OCI-M1 (cell line): Measurements from ENCODE around the gene CDK10.

Source experiments
- DNase-seq: peaks from one replicate; lab custom pipeline; 2025; lab: John Stamatoyannopoulos, UW

CDK10 gene

DNA sequence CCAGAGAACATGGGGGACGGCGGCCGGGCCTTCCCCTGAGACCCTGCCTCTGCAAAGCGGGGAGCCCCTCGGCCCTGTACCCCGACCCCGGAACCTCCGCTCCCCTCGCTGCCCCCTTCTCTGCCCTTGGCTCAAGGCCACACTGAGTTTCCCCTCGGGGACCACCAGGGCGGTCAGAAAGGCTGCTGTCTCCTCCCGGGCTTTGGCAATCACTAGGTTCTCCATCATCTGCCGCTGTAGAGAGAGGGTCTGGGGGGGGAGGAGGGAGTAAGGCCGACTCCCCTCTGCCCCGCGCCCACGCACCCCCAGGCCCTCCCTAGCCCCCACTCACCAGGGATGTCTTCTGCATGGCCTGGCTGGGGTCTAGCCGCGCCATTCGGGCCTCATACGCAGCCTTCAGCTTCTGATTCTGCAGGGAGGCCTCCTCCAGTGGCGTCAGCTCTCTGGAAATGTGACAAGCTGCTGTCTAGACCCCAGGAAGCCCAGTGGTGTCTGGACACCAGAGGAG is 25.8 kb downstream of the CDK10 start:
- peak; percentile 44 for DNase-seq

DNA sequence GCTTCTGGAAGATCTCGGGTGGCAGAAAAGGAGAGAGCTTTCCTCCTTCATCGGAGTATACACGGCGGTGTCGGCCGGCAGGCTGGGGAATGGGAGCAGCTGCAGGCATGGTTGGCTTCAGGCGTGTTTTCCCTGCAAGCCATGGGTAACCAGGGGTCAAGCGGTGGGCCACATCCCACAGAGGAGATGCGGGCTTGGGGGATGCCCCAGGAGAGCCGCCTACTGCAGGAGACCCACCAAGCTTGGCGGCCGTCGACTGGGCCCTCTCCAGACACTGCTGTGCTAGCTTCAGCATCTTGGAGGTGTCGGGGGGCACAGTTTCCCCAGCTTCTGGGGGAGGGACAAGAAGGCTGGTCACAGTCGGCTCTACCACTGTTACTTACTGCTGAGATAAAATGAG is 30.0 kb downstream of the CDK10 start:
- no peak for DNase-seq

DNA sequence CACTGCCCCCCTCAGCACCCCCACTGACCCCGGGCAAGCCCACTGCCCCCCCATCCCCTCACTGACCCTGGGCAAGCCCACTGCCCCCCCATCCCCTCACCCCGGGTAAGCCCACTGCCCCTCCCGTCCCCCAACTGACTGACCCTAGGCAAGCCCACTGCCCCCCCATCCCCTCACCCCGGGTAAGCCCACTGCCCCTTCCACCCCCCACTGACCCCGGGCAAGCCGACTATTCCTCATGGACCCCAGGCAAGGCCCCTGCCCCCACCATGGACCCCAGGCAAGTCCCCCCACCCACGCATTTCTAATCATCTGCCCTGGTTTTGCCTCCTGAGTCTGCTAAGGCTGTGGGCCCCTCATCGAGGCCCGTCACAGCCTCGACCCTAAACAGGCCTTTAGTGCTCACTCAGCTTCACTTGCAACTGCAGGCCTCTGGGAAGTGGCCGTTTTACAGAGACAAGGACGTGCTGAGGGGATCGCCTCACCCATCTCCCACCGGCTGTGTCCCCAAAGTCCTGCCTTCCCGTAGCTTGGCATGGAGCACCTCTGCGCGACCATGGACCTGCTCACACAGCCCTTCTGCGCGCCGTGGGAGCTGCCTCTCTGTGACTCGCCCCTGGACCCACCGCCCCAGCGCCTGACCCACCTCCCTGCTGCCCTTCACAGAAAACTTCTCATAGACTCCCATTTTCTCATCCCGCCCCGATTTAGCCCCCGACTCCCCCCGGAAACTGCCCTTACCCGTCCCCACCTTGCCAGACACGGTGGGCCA is 30.6 kb downstream of the CDK10 start:
- DNase-seq, result no peak

DNA sequence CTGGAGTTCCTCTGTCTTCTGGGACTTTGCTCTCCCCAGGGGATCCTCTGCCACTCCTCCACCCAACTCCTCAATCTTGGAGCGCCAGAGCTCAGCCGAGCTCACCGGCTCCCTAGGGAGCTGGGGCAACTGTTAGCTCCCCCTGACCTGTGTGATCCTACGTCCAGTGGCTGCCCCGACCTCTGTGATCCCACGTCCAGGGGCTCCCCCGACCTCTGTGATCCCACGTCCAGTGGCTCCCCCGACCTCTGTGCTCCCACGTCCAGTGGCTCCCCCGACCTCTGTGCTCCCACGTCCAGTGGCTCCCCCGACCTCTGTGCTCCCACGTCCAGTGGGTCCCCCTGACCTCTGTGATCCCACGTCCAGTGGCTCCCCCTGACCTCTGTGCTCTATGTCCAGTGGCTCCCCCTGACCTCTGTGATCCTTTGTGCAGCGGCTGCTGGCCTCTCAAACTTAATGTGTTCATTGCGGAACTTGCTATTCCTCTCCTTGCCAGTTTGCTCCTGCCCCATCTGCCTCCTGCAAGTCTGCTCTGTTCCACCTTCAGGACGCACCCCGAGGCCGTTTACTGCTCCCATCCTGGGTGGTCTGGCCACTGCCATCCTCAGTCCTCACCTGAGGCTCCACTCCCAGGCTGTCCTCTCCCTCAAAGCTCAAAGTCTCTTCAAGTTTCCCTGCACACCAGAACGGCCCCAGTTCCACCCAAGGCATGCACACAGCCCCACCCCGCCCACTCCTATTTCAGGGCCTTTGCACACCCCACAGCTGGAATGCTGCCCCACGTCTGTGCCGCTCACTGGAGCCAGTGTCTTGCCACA is 31.4 kb downstream of the CDK10 start:
- DNase-seq, result no peak

DNA sequence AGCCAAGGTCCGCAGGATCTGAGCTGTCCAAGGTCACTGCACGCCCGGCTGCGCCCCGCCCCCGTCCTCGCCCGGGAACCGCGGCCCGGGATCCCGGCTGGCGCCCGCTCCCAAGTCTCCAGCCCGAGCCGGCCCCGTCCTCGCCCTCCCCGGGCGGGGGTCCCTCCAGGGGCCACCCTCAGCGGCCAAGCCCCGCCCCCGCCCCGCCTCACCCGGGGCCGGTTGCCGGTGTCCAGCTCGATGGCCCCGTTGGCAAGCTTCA is 34.0 kb downstream of the CDK10 start:
- DNase-seq, result peak; percentile 78

DNA sequence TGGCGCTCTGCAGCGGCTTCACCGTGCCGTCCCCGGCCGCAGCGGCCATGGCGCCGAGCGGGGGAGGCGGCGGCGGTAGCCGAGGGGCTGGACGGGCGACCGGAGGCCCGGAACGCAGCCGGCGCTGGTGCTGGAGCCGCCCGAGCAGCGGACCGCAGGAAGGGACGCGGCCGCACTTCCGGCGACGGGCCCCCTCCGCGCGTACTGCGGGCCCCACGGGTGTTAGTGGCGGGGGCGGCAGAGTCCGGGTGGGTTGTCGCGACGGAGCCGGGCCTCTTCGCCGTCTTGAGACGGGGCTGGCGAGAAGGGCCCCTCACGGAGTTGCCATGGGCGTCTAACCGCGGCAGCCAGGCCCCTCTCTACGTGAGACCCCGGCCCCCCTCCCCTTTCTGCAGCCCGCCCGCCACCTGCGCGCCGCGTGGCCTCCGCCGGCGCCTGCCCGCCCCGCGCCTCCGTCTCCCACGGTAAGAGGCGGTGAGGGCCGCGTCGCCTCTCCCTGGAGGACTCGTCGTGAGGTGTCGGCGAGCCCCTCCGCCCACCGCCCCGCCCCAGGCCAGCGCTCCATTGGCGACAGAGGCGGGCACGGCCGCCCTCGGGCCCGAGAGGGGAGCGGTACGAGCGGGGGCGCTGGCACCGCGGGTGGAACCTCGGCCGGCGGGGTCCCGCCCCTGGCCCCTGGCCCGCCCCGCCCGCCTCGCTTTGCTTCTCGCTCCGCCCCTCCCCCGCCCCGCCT is 34.5 kb downstream of the CDK10 start, which contains the start of the genes VPS9D1 and ZNF276:
Gene VPS9D1 (minus strand): TSS at position 86 of the 733 bp plus-strand sequence. CDS start 37 bp downstream, at position 49.
Gene ZNF276 (plus strand): TSS at position 725 of the 733 bp plus-strand sequence. CDS start 104 bp downstream, outside the sequence.
- peak; percentile 92 for DNase-seq

DNA sequence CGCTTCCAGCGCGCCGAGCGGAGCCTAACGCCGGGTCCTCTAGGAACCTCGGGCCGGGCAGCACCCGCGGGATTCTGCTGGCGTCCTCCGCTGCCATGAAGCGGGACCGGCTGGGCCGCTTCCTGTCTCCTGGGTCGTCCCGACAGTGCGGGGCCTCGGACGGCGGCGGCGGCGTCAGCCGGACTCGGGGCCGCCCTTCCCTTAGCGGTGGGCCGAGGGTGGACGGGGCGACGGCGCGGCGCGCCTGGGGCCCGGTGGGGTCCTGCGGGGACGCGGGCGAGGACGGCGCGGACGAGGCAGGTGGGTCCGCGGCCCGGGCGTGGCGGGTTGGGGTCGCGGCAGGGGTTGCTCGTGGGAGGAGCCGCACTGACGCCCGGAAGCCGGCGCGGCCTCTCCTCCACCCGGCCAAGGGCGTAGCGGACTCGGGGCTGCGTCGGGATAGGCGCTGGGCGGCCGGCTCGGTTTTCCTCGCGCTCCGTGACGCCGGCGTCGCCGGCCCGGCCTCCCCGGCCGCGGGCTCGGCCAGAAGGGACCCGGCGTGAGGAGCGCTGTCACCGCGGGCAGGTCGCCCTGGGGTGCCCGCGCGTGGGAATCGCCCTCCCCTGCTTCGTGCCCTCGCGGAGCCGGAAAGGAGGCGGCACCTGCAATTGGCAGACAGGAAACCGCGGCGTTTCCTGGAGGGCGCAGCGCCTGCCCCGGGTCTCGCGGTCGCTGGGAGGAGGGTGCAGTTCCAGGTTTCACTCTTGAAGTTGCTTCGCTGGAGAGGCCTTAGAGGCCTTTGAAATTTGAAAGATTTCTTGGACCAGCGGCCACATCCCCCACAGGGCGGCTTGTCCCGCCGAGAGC is 35.3 kb downstream of the CDK10 start:
- peak; percentile 74 for DNase-seq

DNA sequence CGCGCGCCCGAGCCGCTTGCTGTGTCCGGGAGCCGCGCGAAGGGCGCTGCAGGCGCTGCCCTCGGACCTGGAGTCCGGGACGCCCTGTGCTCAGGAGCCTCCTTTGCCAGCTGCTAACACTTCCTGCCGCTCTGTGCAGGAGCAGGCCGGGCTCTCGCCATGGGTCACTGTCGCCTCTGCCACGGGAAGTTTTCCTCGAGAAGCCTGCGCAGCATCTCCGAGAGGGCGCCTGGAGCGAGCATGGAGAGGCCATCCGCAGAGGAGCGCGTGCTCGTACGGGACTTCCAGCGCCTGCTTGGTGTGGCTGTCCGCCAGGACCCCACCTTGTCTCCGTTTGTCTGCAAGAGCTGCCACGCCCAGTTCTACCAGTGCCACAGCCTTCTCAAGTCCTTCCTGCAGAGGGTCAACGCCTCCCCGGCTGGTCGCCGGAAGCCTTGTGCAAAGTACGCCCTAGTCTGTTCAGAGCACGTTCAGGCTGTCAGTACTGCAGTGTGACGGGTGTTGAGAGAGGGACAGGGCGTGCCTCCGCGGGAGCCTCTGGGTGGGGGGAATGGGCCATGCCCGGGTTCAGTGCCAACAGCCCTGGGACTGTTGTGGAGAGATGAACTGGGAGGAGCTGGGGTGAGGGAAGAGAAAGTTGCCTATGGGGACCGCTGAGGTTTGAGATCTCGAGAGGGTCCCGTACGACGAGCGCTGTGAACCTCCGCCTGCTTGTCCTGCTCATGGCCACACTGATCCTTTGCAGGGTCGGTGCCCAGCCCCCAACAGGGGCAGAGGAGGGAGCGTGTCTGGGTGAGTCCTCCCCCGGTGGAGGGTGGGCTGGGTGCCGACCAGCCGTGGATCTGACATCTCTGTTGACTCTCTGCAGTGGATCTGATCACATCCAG is 36.1 kb downstream of the CDK10 start:
- peak; percentile 59 for DNase-seq

DNA sequence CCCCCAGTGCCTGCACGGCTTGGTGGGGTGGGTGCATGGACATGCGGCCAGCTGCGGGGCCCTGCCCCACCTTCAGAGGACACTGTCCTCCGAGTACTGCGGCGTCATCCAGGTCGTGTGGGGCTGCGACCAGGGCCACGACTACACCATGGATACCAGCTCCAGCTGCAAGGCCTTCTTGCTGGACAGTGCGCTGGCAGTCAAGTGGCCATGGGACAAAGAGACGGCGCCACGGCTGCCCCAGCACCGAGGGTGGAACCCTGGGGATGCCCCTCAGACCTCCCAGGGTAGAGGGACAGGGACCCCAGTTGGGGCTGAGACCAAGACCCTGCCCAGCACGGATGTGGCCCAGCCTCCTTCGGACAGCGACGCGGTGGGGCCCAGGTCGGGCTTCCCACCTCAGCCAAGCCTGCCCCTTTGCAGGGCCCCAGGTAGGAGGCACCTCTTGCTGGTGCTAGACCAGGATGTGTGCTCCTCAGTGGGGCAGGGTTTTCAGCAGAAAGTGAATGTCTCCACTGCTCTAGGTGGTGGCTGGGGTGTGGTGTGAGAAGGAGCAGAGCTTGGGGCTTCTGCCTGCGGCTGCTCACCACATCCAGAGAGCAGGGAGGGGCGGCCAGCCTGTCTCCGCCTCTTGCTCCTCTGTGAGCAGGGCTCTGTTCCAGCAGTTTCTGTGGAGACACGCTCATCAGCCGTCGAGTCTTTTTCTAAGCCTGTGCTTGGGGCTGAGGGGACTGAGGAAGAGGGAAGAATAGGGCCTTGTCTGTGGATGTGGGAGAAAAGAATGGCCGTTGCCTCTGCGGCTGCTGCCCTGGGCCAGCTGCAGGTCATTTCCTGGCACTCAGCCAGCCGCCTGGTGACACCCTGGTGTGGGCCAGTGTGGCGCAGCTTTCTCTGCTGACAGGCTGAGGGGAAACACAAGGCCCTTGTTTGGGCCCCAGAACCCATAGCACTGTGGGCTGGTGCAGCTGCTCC is 37.1 kb downstream of the CDK10 start:
- DNase-seq, result no peak

DNA sequence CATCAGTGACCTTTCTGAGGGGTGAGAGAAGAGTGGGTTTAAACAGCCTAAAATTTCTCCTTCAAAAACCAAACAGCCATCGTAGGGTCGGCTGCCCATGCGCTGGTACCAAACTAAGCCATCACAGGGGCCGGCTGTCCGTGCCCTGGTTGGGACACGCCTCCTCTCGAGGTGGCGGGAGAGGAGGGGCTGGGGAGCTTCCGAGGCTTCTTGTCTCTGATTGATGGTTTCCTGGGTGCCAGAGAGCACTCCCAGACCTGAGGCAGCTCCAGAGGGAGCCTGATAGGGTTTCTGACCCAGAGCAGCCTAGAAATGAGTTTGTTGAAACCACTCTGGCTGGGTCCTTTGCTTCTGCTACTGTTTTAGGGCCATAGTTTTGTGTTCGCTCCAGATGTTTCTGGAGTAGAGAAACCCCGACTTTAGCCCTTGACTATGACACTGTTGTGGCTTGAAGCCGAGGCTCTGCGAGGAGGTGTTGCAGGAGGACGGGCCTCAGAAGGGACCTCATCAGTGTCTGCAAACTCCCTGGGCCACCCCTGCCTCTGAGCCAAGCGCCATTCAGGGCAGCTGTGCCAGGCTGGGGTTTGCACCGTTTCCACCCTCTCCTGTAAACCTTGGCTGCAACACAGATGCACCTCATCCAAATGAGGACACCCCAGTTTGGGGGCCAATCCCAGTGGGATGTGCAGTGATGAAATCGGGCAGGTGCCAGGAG is 41.1 kb downstream of the CDK10 start:
- DNase-seq, result no peak

DNA sequence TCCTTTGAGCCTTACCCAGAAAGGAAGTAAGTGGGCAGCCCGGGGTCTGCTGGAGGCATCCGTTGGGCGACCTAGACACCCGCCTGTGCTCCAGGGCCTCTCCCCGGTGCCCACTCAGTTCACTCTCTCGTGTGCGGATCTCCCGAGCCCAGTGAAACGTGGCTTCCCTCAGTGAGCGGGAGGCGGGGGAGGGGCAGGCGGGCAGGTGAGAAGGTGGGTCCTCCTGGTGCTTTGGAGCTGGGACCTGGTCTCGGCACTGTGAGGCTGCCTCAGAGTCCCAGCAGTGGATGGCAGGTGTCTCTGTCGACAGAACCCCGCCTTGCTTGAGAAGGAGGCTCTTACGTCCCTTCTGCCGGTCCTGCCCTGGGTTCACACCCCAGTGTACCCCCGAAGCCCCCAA is 42.8 kb downstream of the CDK10 start:
- DNase-seq, result no peak

DNA sequence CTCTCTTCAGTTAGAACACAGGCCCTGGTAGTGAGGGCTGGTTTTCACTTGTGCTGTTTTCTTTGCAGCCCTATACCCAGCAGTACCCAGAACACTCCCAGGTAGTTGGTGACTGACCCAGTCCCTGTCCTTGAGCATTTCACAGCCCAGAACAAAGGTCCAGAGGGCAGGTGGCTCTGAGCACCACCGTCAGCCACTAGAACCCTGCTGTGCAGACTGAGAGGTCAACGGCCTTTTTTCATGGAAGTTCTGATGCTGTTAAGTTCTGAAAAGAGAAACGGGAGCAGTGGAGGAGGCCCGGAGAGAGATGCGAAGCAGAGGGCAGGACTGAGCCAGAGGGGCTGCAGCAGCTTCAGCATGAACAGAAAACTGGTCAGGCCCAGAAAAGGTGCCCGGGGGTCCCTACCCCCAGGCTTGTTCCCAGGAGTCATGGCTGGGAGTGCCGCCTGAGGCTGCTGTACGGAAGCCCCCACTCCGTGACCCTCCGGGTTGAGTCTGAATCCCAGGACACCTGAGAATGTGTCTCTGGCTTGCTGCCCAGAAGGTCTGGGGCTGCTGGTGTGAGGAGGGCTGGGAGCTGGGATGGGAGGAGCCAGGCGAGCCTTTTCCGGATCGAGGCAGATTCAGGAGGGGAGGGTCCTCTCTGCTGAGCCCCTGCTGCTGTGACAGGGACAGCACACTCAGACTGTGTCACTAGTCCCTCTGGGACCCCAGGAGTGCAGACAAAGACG is 43.5 kb downstream of the CDK10 start:
- no peak for DNase-seq

DNA sequence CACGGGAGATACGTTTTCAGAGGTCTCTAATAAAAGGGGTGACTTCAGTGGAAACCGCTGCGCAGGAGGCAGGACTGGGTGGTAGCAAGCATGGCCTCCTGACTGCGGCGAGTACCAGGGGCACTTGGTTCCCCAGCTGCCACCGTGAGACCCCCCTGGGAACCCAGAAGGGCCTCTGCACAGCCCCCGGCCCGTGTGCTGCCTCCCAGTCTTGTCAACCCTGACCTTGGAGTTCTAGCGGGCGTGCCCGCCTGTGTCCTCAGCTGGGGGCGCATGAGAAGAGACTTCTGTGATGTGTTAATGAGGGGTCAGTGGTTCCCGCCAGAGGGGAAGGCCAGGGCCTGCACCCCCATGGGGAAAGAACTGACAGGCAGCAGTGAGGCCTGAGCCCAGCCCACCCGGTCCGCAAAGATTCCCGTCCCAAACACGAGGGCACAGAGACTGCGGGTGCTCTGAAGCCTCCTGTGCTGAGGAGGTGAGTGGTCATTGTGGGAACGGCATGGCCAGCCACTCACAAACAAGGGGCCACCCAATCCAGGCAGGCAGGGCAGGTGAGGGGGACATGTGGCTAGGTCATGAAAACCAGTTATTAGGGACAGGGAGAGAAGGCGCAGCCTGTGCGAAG is 44.2 kb downstream of the CDK10 start:
- DNase-seq, result no peak

DNA sequence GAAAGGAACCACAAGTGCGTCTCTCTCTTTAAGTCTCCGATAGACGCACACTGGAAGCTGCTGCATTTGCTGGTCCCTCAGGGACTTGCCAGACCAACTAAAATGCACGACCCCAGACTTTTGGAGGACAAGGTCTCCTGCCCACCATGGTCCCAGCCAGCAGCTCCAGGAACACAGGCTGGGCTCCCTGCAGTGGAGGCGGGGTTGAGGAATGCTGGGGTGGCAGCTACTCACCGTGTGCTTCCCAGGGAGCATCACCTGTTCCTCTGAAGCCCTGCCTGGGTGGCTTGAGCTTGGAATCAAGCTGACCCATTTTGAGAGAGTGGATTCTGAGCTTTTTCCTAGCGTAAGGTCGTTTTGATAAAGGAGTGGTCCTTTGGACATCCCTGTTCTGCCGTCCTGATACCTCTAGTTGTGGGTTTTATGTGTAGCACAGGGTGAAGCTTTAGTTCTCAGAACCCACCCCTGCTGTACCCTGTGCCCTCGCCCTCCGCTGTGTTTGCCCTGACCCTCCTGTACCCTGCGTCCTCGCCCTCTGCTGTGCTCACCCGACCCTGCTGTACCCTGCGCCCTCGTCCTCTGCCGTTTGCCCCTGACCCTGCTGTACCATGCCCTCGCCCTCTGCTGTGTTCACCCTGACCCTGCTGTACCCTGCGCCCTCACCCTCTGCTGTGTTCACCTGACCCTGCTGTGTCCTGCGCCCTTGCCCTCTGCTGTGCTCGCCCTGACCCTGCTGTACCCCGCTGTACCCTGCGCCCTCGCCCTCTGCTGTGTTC is 45.8 kb downstream of the CDK10 start:
- DNase-seq, result no peak

DNA sequence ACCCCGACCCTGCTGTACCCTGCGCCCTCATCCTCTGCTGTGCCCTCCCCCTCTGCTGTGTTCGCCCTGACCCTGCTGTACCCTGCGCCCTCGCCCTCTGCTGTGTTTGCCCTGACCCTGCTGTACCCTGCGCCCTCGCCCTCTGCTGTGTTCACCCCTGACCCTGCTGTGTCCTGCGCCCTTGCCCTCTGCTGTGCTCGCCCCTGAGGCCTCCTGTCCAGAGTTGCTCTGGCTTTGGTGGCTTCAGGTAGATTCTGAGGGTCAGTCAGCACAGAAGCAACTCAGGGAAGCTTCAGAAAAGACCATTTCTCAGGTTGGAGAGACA is 46.4 kb downstream of the CDK10 start:
- DNase-seq, result no peak

DNA sequence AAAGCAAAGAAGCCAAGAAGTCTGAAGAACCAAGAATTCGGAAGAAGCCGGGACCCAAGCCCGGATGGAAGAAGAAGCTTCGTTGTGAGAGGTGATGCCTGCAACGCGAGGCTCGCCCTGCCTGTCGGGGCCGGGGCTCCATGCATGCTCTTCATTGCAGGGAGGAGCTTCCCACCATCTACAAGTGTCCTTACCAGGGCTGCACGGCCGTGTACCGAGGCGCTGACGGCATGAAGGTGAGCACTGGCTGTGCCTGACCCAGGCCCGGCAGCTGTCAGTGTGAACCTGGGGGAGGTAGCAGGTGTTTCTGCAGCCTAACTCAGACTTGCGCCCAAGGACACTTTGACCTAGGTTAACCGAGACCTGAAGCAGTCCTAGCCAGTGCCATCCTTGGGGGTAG is 46.8 kb downstream of the CDK10 start:
- DNase-seq, result no peak

DNA sequence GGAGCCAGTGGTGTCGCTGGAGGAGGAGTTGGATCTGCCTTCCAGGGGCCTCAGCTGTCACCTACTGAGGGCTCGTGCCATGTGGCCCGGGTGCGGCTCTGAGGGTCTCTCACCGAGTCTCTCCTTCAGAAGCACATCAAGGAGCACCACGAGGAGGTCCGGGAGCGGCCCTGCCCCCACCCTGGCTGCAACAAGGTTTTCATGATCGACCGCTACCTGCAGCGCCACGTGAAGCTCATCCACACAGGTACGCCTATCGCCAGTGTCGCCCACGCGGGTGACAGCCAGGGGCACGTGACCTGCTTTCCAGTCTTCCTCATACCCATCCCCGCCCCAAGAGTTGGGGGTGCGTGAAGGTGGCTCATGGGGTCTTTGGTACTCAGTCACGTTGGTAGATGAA is 47.3 kb downstream of the CDK10 start:
- DNase-seq, result no peak
